B cell (primary cell): ENCODE measurements around the gene NOL12. TPM values are rescaled to one million over a fixed set of nuclear protein-coding genes. Genes with fewer than 3 reads are reported as not detected.

Experiments used
- ATAC-seq: fragments of 200-7000 bp; cut with Tn5 transposase; one replicate; pipeline ENCODE4 v1.10.0; 2021; ENCODE audit warnings: low read depth, mild to moderate bottlenecking, moderate number of reproducible peaks, moderate library complexity
- CTCF ChIA-PET: fragments of 350-600 bp; sonication (Branson Sonifier 250); formaldehyde crosslinking; loops from one replicate; lab custom pipeline; 2021; ENCODE audit warnings: antibody characterized with exemption, inconsistent platforms; lab: Charles Lee
- POLR2A ChIA-PET: fragments of 350-600 bp; sonication (Branson Sonifier 250); formaldehyde crosslinking; loops from one replicate; lab custom pipeline; 2021; ENCODE audit warnings: antibody characterized with exemption; lab: Charles Lee
- DNase-seq: peaks from one replicate; pipeline ENCODE4 v3.0.0; 2013
- H2AFZ ChIP-seq: 2 replicates; pipeline ENCODE4 v1.6.1; 2012; ENCODE audit warnings: mild to moderate bottlenecking, low read depth, low read length; ENCODE audit not compliant: insufficient read depth, poor library complexity, severe bottlenecking
- H3K27ac ChIP-seq, 2 donors: 1 replicate in 1 of 2; 2 replicates in 1 of 2; pipeline ENCODE4 v1.5.1; 2012 to 2013; ENCODE audit warnings: low read length in 2 of 2, mild to moderate bottlenecking in 2 of 2, moderate library complexity in 1 of 2
- H3K27me3 ChIP-seq, 4 experiments: fragments of 200-600 bp in 1 of 4; sonication (generic) in 1 of 4; replicated peaks in 1 of 4; 1 replicate in 2 of 4; 2 replicates in 2 of 4; pipeline versions ENCODE4 v1.6.1 to v1.7.0; 2013 to 2016; ENCODE audit warnings: low read length in 3 of 4, mild to moderate bottlenecking in 2 of 4, mixed read lengths in 1 of 4, moderate library complexity in 1 of 4; ENCODE audit not compliant: insufficient read depth in 4 of 4, control insufficient read depth in 3 of 4; ENCODE audit errors: control extremely low read depth in 1 of 4
- H3K36me3 ChIP-seq, 2 experiments: replicated peaks in 1 of 2; 1 replicate in 1 of 2; 2 replicates in 1 of 2; pipeline versions ENCODE4 v1.6.1 to v1.7.1; 2013; ENCODE audit warnings: low read length in 1 of 2; ENCODE audit not compliant: insufficient read depth in 2 of 2, control insufficient read depth in 1 of 2; ENCODE audit errors: control extremely low read depth in 1 of 2, extremely low read depth in 1 of 2
- H3K4me1 ChIP-seq, 2 donors: fragments of 200-600 bp in 1 of 2; sonication (generic) in 1 of 2; 1 replicate in 1 of 2; 2 replicates in 1 of 2; pipeline versions ENCODE4 v1.5.1 to v1.6.1; 2013 to 2017; ENCODE audit warnings: low read length in 2 of 2; ENCODE audit not compliant: control insufficient read depth in 2 of 2, insufficient read depth in 2 of 2
- H3K4me2 ChIP-seq: replicated peaks from 2 replicates; pipeline ENCODE3; 2012; ENCODE audit warnings: mild to moderate bottlenecking, low read depth, low read length; ENCODE audit not compliant: poor library complexity, severe bottlenecking
- H3K4me3 ChIP-seq, 5 experiments: fragments of 200-600 bp in 1 of 5; sonication (generic) in 1 of 5; 1 replicate in 3 of 5; 2 replicates in 2 of 5; pipeline versions ENCODE4 v1.5.1 to v1.7.0; 2011 to 2016; ENCODE audit warnings: low read length in 4 of 5, mild to moderate bottlenecking in 4 of 5, low read depth in 2 of 5, control low read depth in 1 of 5, moderate library complexity in 1 of 5; ENCODE audit not compliant: insufficient read depth in 1 of 5; ENCODE audit errors: control extremely low read depth in 1 of 5, extremely low read depth in 1 of 5
- H3K79me2 ChIP-seq: fragments of 200-600 bp; sonication (generic); one replicate; pipeline ENCODE4 v1.6.0; 2016; ENCODE audit warnings: low read length; ENCODE audit not compliant: control insufficient read depth, insufficient read depth
- H3K9ac ChIP-seq: fragments of 200-600 bp; sonication (generic); 2 replicates; pipeline ENCODE4 v1.6.1; 2017; ENCODE audit warnings: mild to moderate bottlenecking, low read length, moderate library complexity
- H3K9me3 ChIP-seq, 3 donors: one replicate each; pipeline versions ENCODE4 v1.6.1 to v1.7.1; 2013; ENCODE audit warnings: low read length in 2 of 3; ENCODE audit not compliant: control insufficient read depth in 2 of 3, insufficient read depth in 1 of 3; ENCODE audit errors: control extremely low read depth in 1 of 3
- H4K20me1 ChIP-seq: 2 replicates; pipeline ENCODE4 v1.6.0; 2012; ENCODE audit warnings: mild to moderate bottlenecking, low read length; ENCODE audit not compliant: insufficient read depth, control insufficient read depth, poor library complexity, severe bottlenecking
- H3K27ac Mint-ChIP-seq: one replicate; pipeline ENCODE4 v1.8.0; 2021; ENCODE audit warnings: mixed read lengths
- H3K27me3 Mint-ChIP-seq: one replicate; pipeline ENCODE4 v1.8.0; 2021; ENCODE audit warnings: mixed read lengths
- H3K4me1 Mint-ChIP-seq: one replicate; pipeline ENCODE4 v1.8.0; 2021; ENCODE audit warnings: mixed read lengths
- H3K4me3 Mint-ChIP-seq: one replicate; pipeline ENCODE4 v1.8.0; 2021; ENCODE audit warnings: mixed read lengths
- H3K9me3 Mint-ChIP-seq: one replicate; pipeline ENCODE4 v1.8.0; 2022; ENCODE audit warnings: mixed read lengths; ENCODE audit not compliant: insufficient read depth
- CTCF ChIP-seq: fragments of 200-600 bp; IDR thresholded peaks from one replicate; pipeline ENCODE4 v1.8.0; 2022; ENCODE audit warnings: antibody characterized with exemption, mild to moderate bottlenecking
- EZH2 ChIP-seq: IDR thresholded peaks from 2 replicates; pipeline ENCODE4 v1.6.1; 2012; ENCODE audit warnings: borderline replicate concordance, low read depth, mild to moderate bottlenecking, moderate library complexity, low read length; ENCODE audit not compliant: insufficient read depth, poor library complexity, severe bottlenecking
- WGBS: methylation state at CpG from one replicate; pipeline ENCODE4 v1.1.5; 2013; ENCODE audit warnings: missing lambda C conversion rate; ENCODE audit not compliant: insufficient coverage; 5-methylcytosine and 5-hydroxymethylcytosine counted together
- intact Hi-C: fragments of 100-400 bp; cut with micrococcal nuclease; formaldehyde crosslinking; loops from one replicate; pipeline ENCODE4 v1.10.0; 2022
- polyA plus RNA-seq: library from polyadenylated mRNA; depleted of rRNA; stranded (reverse); fragments of >200 nt; gene quantifications from 2 replicates; pipeline ENCODE4 v1.2.3, GENCODE V29; 2012
- total RNA-seq, 2 donors: library from RNA; stranded (reverse); fragments of 120-200 nt in 1 of 2; gene quantifications; 1 replicate in 1 of 2; 2 replicates in 1 of 2; pipeline versions ENCODE4 v1.2.3 to v1.2.4, GENCODE V29; 2013 to 2022

The NOL12 gene
- total and polyA plus RNA-seq, 2 donors (not counting 1 experiment from before 2014, with no cell fraction given), result 34.7 to 43.1 TPM

GRCh38 chr22:37703906-37704305 is 17.8 kb downstream of the NOL12 start:
- WGBS, result no CpG with 5 or more reads among the region's 7 CpGs
- H3K9me3 ChIP-seq, result no peaks in the 10 kb centered on the region
- no peak for ATAC-seq
- H4K20me1 ChIP-seq, result no peaks in the 10 kb centered on the region
- no peak overlapping the region for H3K27ac ChIP-seq
- no peak overlapping the region for H2AFZ ChIP-seq
- no peak overlapping the region for H3K4me3 ChIP-seq
- no peaks in the 10 kb centered on the region for H3K27me3 Mint-ChIP-seq
- H3K4me1 Mint-ChIP-seq, result no peaks in the 10 kb centered on the region
- no peak overlapping the region for H3K27ac Mint-ChIP-seq
- DNase-seq, result no peak
- peaks cover 0 to 2% of the 10 kb centered on the region in 2 experiments for H3K36me3 ChIP-seq
- no peak overlapping the region for H3K4me2 ChIP-seq
- no peaks in the 10 kb centered on the region for H3K27me3 ChIP-seq
- ChIA-PET POLR2A (no interaction called here), CTCF (no interaction called here)
- TF ChIP-seq CTCF (no peak), EZH2 (no peak)
- H3K79me2 ChIP-seq, result no peaks in the 10 kb centered on the region
- no peaks in the 10 kb centered on the region for H3K4me1 ChIP-seq
- intact Hi-C loops, result no loop called here
- no peaks in the 10 kb centered on the region for H3K9me3 Mint-ChIP-seq
- no peak overlapping the region for H3K9ac ChIP-seq
- no peak overlapping the region for H3K4me3 Mint-ChIP-seq

GRCh38 chr22:37704645-37705044 is 18.5 kb downstream of the NOL12 start:
- H3K4me3 Mint-ChIP-seq, result no peak overlapping the region
- ChIA-PET CTCF (interaction anchor here (0.7 kb wide), 1 partner anchor 430 kb away, joined by 3 read pairs; no protein-coding TSS in a partner anchor), POLR2A (interaction anchor here (0.7 kb wide), 2 partner anchors 10 kb away, joined by 3 to 5 read pairs; no protein-coding TSS in a partner anchor)
- Histone ChIP-seq H3K4me3 (no peak overlapping the region), H3K27ac (no peak overlapping the region), H3K27me3 (no peaks in the 10 kb centered on the region), H3K4me2 (no peak overlapping the region), H2AFZ (no peak overlapping the region), H3K79me2 (no peaks in the 10 kb centered on the region), H3K36me3 (peaks cover 0 to 2% of the 10 kb centered on the region in 2 experiments), H3K9ac (no peak overlapping the region), H3K4me1 (no peaks in the 10 kb centered on the region), H3K9me3 (no peaks in the 10 kb centered on the region), H4K20me1 (no peaks in the 10 kb centered on the region)
- ATAC-seq (no peak), DNase-seq (no peak)
- no peaks in the 10 kb centered on the region for H3K9me3 Mint-ChIP-seq
- no peaks in the 10 kb centered on the region for H3K27me3 Mint-ChIP-seq
- TF ChIP-seq EZH2, result no peak
- no peak for TF ChIP-seq CTCF
- H3K4me1 Mint-ChIP-seq, result no peaks in the 10 kb centered on the region
- 68% methylated on average over 3 of the region's 3 CpGs for WGBS
- H3K27ac Mint-ChIP-seq, result no peak overlapping the region
- intact Hi-C loops, result no loop called here
